Activated T-cell treated with anti-CD3 and anti-CD28 coated beads, Interleukin-2, amount 50 U/mL, for 1 hour (primary cell): ENCODE results near the gene RPS19BP1.

Source experiments
- DNase-seq: peaks from one replicate; pipeline ENCODE4 v3.0.0-alpha.2; 2020

Gene RPS19BP1

DNA sequence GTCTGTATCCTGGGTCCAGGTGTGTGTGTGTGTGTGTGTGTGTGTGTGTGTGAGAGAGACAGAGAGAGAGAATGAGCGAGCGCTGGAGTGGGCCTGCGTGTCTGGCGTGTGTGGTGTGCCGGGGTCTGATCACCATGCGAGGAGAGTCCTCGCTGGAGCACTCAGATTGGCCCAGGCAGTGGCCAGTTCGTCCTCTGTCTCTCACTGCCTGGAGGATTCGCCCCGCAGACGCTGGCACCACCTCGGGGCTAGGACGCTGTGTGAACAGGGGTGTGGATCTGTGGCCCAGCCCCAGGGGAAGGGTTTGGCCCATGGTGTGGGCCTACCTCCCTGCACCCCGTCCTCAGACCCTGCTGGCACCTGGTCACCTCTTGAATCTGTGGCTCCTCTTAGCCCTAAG is 26.4 kb upstream of the RPS19BP1 start:
- no peak for DNase-seq

DNA sequence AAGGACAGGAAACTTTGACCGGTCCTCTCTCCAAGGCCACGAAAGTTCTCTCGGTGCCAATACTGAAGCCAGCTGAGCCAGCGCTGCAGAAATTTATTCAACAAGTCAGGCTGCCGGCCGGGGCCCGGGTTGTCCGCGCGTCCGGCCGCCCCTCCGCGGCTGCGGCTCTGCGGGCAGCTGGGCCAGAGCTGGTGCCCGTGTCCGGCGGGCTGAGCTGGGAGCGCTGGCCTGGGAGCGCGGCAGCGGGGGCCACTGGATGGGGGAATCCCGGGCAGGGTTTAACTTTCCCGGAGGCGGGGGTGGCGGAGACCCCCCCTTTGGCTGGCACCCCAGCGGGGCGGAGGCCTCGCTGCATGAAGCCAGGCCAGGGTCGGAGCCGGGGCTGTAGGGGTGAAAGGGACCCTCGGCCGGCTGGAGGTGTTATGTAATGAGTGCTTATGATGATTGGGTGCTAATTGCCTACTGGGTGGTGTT is 25.7 kb upstream of the RPS19BP1 start:
- DNase-seq = no peak

DNA sequence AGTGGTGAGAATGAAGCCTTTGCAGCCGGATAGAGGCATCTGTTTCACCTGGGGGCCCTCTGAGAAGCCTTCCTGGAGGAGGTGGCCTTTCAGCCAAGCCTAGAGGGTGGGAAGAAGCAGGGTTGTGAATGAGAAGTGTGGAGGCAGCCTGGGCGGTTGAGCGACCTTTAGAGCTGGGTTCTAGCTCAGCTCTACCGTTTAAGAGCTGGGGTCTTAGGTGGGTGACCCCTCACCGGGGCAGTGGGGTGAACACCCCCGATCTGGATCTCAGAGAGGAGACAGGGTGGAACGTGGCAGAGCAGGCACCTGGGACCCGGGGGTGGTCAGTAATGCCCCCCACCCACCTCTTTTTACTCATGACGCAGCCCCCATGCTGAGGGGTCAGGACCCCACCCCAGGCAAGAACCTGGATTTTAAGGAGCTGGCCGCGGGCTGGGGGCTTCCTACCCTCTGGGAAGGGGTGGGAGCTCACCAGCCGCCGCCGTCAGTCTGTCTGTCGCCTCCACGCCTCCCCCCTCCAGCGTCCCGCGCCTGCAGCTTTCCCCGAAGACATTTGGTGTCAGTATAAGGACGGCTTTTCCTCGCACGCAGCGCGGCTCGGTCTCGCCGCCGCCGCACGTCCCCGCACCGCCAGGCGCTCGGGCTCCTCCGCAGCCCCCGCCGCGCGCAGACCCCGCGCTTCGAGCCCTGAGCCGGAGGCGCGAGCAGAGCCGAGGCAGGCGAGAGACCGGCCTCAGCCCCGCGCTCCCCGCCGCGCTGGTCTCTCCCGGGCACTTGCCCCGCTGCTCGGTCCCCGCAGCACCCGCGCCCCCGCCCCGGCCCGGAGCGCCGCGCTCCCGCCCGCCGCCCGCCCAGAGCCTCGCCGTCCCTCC is 24.7 kb upstream of the RPS19BP1 start:
- peak; percentile 62 for DNase-seq

DNA sequence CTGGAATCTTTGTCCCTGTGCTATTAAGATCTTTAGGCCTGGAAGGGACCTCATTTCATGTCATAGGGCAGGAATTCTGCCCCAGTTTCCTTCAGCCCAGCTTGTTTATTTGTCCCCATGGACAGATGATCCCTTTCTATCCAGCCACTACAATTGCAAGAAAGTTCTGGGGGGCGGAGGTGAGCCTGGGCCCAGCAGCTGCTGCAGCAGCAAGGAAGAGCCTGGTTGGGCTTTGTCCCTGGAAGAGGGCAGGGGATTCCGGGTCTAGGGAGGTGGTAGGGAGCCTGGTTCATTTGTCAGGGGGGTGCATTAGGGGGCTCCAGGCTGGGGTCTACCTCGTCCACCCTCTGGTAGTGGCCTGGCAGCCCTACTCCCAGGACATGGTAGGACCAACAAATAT is 21.6 kb upstream of the RPS19BP1 start:
- DNase-seq = no peak

DNA sequence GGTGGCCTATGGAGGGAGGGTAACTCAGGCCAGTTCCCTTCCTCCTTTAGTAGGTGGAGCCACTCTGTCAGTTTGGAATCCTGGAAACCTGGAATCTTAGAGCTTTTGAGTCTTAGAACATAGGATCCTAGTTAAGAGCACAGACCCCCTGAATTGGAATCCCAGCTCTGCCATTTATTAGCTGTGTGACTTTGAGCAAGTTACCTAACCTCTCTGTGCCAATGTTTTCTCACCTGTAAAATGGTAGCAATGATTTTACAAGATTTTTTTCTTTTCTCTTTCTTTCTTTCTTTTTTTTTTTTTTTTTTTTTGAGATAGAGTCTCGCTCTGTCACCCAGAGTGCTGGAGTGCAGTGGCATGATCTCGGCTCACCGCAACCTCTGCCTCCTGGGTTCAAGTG is 20.9 kb upstream of the RPS19BP1 start:
- no peak for DNase-seq

DNA sequence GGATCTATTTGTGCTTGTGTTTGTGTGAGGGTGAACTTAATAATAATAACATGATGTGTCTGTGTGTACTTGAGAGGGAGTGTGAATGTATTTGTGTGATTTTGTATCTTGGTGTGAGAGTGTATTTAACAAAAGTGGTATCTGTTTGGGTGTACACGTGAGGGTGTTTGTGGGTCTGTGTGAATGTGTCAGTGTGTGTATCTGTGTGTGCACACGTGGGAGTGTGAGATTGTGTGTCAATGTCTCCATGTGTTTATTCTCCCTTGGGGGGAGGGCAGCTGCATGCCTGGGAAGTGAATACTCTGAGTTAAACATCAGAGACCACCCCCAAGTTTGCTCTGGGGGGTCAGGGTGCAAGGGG is 15.0 kb upstream of the RPS19BP1 start:
- DNase-seq = no peak

DNA sequence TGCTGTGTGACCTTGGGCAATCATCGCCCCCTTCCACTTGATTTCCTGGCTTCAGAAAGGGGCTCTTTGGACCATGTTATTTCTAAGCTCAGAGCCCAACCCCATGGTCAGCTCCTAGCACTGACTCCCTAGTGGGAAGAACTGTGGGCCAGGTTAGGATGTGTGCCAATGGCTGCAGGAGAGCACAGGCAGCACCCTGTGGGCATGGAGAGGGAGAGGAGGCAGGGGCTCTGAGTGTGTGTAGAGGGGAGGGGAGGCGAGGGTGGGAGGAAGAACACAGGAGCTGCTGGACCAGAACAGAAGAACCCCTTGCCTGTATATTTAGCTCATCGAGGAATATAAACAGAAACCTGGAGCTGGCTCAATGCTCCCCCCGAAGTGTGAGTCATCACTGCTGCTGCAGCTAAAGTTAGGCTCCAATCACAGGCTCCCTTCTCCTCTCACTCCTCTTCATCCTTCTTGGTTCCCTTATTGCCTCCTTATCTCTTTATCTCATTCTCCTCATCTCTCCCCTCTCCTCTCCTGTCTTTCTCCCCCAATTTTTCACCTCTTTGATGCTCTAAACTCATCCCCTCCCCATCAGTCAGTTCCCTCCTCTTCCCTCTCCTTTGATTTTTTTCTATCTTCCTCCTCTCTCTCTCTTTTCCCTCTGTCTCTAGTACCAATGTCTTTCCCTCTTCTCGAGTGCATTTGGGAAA is 14.5 kb upstream of the RPS19BP1 start:
- DNase-seq = no peak

DNA sequence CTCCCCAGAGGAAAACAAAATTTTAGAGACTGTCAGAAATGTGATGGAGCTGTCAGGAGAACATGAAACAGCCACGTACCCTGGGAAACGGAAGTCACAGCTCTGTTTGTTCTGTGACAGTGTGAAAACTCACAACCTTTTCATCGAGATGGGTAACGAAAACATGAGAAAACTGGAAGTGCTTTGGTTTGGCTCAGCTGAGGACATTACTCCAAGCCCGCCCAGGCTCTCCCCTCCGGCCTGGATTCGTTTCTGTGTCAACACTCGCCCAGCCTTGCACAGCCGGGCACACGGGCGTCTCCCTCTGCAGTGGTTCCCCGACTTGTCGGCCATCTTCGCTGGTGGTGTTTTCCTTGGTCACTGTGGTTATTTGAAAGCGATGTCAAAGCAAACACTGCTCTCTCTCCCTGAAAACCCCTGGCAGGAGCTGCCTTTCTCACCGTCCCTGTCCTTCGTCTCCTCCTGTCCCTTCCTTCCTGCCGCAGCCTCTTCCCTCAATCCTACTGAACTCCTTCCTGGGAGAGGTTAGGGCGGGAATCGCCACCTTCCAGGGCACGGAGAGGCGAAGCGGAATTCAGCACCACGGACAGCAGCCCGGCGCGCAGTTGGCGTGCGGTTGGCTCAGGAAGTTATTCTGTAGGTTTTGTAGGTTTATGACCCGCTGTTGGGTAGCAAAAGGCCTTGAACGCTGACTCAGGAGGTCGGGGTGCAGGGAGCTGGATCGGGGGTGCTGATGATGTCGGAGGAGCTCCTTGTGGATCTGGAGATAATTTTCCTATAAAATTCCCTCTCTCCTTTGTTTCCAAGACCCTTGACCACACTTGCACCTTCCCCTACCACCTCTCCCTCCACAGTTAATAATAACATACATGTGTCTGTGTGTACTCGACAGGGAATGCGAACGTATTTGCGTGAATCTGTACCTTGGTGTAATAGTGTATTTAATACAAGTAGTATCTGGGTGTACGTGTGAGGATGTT is 13.1 kb upstream of the RPS19BP1 start:
- peak; percentile 78 for DNase-seq

DNA sequence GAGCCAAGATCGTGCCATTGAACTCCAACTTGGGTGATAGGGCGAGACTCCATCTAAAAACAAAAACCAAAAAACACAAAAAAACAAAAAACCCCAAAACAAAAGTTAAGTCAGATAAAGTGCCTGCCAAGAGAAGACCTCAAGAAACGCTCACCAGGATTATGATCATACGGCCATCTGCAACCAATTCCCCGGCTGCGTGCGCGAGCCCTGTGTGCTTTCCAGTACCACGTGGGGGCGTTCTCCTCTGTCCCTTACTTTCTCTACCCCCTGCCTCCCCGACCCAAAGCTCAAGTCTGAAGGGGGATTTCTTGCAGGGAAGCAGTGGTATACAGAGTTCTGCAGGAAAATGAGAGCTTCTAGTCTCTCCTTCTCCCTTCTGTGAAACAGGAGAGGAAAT is 10.5 kb upstream of the RPS19BP1 start:
- no peak for DNase-seq

DNA sequence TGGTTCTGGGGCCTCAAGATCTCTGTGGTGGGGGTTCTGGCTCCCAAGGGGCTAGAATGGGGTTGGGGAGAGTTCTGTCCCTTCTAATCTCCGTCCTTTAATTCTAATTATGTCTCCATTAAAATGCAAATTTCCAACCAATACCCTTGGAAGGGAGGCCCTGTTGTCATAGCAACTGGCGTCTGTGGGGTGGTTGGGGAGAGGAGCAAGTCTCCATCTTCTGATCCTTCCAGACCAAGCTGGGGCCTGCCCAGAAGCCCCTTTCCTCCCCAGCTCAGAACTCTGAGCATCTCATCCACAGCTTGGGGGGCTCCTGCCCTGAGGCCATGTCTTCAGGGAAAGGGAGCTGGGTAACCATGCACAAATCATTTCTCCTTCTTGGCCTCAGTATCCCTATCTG is 5.4 kb upstream of the RPS19BP1 start:
- DNase-seq = no peak

DNA sequence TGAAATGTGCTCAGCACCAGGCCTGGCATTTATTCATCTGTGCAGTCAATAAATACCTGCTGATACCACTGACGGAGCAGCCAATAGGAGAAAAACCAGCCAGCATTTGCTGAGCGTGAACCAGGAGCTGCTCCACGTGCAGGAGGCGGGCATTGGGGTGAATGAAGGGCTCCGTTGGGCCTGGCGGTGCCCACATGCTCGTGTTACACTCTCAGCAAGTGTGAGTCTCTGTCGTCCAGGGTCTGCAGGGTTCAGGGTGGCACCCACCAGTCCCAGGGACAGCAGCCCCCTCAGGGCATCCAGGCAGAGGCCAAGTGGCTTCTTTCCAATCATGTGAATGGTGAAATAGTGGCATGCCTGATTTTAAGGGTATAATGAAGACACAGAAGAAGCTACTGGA is 4.2 kb upstream of the RPS19BP1 start:
- no peak for DNase-seq

DNA sequence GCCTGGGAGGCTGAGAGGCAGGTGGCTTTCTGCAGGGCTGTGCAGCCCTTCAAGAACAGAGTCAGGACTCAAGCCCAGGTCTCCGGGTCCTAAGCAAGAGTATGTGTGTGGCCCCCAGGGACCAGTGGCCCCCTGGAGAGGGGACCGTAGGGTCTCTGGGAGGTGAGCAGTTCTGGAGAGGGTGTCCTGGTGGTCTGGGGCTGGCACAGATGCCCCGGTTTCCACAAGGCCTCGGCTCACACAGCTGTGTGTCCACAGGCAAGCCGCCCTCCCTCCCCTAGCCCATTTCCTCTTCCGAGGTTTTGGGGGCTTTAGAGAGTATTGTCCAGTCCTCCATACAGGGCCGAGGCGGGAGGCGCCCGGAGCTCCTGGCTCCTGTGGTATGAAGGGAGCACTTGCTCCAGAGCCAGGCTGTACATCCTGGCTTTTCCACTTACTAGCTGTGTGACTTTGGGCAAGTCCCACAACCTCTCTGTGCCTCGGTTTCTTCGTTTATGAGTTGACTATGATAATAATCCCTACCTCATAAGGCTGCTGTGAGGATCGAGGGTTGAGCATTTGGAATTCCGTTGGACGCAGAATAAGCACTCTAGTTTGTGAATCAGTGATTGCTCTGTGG is 3.4 kb upstream of the RPS19BP1 start:
- no peak for DNase-seq

DNA sequence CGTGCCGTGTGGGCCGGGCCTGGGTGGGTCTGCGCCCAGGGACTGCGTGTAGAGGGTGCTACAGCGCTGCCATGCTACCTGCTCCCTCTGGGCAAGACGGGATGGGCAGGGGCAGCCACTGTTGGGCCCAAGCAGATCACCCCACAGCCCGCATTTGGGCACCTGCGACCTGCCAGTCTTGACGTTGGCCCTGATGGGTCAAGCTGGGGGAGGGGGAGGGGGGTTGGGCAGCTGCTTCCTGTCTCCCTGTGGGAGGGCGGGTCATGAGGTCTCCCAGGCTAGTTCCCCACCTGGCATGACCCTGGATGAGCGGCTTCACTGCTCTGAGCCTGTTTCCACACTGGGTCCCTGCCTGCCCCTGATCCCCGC is 2.8 kb upstream of the RPS19BP1 start:
- DNase-seq = no peak

DNA sequence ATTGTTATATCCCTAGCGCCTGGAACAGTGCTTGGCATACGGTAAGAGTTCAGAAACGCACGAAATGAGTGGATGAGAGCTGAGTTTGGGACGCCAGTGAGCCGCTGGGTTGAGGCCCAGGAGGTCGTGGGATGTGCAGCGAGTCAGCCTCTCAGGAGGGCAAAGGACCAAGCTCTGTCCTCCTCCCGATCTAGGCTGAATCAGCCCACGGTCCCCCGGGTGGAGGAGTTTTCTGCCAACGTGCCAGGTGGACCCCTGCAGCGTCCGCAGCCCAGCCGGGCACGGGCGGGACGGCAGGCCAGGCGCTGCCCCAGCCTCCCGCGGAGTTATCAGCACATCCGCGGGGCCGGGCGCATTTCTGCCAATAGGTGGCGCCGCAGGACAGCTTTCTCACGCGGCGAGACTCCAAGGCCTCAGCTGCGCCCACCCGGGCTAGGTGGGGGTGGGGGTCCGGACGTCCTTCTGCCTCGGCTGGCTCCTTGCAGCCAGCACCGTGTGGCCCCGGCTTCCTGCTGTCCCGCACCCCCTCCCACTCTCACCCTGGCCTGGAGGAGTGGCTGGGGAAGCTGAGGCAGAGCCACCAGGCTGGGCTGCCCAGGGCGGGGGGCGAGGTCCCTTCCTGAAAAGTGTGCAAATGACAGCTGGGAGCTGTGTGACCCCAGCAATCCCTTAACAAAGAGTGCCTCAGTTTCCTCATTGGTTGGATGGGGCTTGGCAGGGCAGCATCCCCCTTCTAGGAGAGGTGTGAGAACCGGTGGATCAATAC is 2.2 kb upstream of the RPS19BP1 start:
- peak; percentile 85 for DNase-seq

DNA sequence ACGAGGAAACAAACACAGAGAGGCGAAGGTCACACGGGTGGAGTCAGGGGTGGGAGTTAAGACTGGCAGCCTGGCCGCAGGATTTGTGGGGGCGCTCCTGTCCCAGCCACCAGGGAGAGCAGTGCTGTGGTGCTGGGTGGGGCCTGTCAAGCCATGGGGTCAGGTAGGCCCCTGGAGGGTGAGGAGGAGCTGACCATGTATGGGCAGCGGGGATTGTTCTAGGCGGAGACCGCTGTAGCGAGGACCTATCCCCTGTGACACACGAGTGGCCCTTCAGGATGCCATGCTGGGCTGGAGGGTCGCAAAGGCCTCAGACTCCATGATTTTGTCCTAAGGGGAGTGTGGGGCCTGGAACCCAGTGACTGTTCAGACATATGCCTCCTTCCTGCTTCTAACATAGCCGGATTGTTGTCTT is 1.6 kb upstream of the RPS19BP1 start:
- no peak for DNase-seq

DNA sequence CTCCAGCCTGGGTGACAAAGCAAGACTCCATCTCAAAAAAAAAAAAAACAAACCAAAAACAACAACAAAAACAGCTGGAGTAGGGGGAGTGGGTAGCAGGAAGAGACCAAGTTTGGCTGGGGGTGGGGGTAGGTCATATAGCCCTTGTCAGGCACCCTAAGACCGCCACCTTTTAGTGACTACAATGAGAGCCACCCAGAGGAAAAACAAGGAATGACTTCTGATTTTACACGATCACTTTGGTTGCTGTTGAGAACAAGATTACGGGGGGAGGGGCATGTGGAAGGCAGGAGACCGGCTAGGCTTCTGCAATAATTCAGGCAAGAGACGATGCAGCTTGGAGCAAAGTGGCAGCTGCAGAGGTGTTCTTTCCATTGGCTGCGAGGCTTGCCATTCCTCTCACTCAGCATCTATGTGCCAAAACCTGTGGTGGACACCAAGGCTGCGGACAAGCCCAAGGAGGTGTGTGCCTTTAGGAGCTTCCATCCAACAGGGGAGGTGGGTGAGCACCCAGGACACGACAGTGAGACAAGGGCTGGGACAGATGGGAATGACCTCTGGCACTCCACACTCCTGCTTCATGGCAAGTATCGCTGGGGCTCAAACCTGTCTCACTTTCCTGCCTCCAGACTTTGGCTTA is 1.7 kb downstream of the RPS19BP1 start:
- DNase-seq = no peak

DNA sequence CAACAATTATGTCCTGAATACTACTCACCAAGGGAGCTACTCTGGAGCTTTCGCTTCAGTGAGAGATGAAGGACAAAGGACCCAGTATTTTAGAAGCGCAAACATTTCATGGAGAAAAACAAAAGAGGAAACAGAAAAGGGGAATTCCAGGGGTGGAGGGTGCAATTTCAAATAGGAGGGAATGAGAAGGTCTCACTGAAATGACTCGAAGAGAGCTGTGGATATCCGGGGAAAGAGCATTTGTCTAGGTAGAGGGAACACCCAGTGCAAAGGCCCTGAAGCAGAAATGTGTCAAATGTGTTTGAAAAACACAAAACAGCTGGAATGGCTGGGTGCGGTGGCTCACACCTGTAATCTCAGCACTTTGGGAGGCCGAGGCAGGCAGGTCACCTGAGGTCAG is 2.4 kb downstream of the RPS19BP1 start:
- DNase-seq = no peak

DNA sequence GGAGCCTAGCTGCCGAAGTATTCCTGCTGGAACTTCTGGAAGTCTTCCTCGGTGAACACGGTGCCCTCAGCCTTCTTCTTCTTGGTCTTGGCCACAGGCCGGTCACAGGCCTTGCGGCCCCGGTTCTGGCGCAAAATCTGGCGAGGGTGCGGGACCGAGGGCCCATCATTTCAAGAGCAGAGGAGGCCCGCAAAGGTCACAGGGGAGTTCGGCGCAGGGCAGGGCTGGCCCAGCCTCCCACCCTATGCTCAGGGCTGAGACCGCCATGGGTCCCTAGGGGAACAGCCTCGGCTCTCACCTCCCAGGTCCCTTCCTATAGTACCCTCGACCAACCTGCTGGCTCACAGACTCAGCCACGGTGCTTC is 3.1 kb downstream of the RPS19BP1 start:
- no peak for DNase-seq

DNA sequence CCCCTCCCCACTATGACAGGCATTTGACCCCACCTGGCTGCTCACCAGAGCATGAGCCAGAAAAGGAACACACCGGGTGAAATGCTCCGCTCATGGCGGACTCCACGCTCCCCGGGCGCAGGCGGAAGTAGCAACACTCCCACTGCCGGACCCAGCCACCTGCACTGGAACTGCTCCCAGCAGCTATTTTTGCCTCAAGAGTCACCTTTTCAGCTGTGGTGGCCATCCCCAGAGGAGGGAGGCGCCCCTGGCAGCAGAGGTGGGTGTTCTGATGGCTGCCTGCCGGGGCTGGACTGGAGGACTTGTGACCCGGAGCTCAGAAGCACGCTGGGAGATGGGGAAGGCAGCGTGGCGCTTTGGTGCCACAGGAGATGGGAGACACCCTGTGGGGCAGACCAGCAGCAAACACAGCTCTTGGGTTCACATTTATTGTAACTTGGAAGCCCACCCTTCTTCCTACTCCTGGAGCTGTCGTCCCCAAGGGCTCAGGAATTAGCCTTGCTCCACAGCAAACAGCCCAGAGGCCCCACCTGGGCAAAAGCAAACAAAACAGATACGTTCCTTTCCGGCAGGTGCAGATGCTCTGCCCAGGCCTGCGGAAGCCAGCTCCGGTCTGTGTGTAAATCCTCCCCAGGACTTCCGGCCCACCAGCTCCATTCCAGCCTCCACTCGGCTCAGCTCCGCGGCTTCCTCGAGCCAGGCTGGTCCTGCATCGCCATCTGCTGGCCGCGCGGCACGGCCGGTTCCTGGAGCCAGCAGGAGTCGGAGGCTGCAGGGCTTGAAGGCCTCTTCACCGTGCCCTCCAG is 3.7 kb downstream of the RPS19BP1 start:
- peak; percentile 92 for DNase-seq

DNA sequence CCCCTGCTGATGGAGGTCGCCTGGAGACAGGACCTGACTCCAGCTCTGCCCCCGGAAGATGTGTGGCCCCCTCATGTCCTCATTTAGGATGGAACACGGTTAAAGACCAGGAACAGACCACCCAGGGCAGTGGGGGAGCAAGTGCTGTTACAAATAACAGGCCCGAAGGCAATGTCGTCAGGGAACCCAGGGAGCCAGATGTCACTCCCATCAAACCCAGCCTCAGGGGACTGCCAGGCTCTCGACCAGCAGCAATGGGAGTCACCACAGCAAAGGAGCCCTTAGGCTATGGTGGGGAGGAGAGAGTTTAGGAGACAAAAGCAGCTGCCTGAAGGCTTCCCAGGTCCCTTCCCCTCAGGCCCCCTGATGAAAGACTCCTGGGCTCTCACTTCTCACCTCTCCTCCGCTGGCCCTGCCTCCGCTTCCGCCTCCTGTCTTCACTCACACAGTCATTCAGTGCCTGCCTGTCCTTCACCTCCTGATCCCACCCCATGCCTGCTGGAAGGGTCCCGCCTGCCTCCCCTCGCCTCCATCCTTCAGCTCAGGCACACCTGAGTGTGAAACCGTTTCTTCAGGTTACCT is 4.4 kb downstream of the RPS19BP1 start:
- peak; percentile 21 for DNase-seq
